Measurements from ENCODE around the gene DNAJC30.

DNAJC30 gene

GRCh38 chr7:73646785-73647724, 36.2 kb downstream of the DNAJC30 start:
- no peak for DNase-seq

- DNase-seq, result no peak
These were observed 37.5 kb downstream of the DNAJC30 start for GRCh38 chr7:73645643-73646174.

GRCh38 chr7:73644688-73645286, 38.5 kb downstream of the DNAJC30 start:
- DNase-seq, result no peak

- no peak for DNase-seq
These were observed 40.4 kb downstream of the DNAJC30 start for GRCh38 chr7:73642834-73643233.

- no peak for DNase-seq
These were observed 44.3 kb downstream of the DNAJC30 start for GRCh38 chr7:73638911-73639310.

GRCh38 chr7:73635428-73636200, 47.6 kb downstream of the DNAJC30 start:
- no peak for DNase-seq

GRCh38 chr7:73633844-73634243, 49.4 kb downstream of the DNAJC30 start:
- no peak for DNase-seq

- DNase-seq, result no peak
These were observed 49.9 kb downstream of the DNAJC30 start for GRCh38 chr7:73633323-73633722.

GRCh38 chr7:73631558-73631957, 51.7 kb downstream of the DNAJC30 start:
- DNase-seq, result no peak

Data from activated CD4-positive, alpha-beta T cell treated with anti-CD3 and anti-CD28 coated beads, Interleukin-10, Interleukin-2, amounts not matched to agents 100 ng/mL and 50 ng/mL, durations not matched to agents 16 hours and 8 hours (primary cell).